ENCODE results near the gene LRRC38.

The LRRC38 gene

DNA sequence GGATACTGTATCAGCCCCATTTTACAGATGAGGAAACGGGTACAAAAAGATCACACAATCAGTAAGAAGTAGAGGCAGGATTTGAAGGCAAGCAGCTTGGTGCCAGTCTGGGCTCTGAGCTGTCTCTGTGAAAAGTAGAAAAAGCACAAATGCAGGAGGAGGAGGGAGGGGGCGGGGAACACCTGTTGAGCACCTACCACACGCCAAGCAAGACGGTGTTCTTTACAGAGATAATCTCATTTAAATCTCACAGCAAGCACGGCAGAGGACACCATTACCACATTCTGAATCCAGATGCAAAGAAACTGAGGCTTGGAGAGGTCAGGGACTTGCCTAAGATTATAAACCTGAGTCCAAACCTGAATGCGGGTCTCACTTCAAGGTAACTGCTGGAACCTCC lies 3.3 kb downstream of the LRRC38 start:
- TF ChIP-seq, protein P1, sequence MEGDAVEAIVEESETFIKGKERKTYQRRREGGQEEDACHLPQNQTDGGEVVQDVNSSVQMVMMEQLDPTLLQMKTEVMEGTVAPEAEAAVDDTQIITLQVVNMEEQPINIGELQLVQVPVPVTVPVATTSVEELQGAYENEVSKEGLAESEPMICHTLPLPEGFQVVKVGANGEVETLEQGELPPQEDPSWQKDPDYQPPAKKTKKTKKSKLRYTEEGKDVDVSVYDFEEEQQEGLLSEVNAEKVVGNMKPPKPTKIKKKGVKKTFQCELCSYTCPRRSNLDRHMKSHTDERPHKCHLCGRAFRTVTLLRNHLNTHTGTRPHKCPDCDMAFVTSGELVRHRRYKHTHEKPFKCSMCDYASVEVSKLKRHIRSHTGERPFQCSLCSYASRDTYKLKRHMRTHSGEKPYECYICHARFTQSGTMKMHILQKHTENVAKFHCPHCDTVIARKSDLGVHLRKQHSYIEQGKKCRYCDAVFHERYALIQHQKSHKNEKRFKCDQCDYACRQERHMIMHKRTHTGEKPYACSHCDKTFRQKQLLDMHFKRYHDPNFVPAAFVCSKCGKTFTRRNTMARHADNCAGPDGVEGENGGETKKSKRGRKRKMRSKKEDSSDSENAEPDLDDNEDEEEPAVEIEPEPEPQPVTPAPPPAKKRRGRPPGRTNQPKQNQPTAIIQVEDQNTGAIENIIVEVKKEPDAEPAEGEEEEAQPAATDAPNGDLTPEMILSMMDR (IDR thresholded peaks at IDR 0.05; ENCODE audit: insufficient read depth, low read length, poor library complexity, severe bottlenecking), result no peak
- Histone ChIP-seq H3K36me3 (ENCODE audit: control insufficient read depth, insufficient read depth, low read length) (no peaks in the 10 kb centered on the region), H3K27me3 (replicated peaks; ENCODE audit: control insufficient read depth, insufficient read depth, low read length) (no peaks in the 10 kb centered on the region; the same call in 1 of the 2 replicates), H3K4me3 (replicated peaks; ENCODE audit: low read depth, low read length) (no peak overlapping the region)
- no peak for DNase-seq (ENCODE audit: extremely low read depth, insufficient read length)

GRCh38 chr1:13507075-13507474 lies 6.7 kb downstream of the LRRC38 start:
- no peak for DNase-seq (ENCODE audit: extremely low read depth, insufficient read length)

GRCh38 chr1:13505020-13505419 lies 8.8 kb downstream of the LRRC38 start:
- Histone ChIP-seq H3K4me3 (replicated peaks; ENCODE audit: low read depth, low read length) (no peak overlapping the region), H3K27me3 (replicated peaks; ENCODE audit: control insufficient read depth, insufficient read depth, low read length) (peaks cover 1% of the 10 kb centered on the region), H3K36me3 (ENCODE audit: control insufficient read depth, insufficient read depth, low read length) (no peaks in the 10 kb centered on the region)
- DNase-seq (ENCODE audit: extremely low read depth, insufficient read length), result no peak
- TF ChIP-seq, protein P1 (IDR thresholded peaks at IDR 0.05; ENCODE audit: insufficient read depth, low read length, poor library complexity, severe bottlenecking), result no peak

More at GRCh38 chr1:13507075-13507474, 6.7 kb downstream of the LRRC38 start:
- Histone ChIP-seq H3K27me3 (replicated peaks; ENCODE audit: control insufficient read depth, insufficient read depth, low read length) (no peaks in the 10 kb centered on the region; the same call in 1 of the 2 replicates), H3K36me3 (ENCODE audit: control insufficient read depth, insufficient read depth, low read length) (no peaks in the 10 kb centered on the region), H3K4me3 (replicated peaks; ENCODE audit: low read depth, low read length) (no peak overlapping the region)
- TF ChIP-seq, protein P1 (IDR thresholded peaks at IDR 0.05; ENCODE audit: insufficient read depth, low read length, poor library complexity, severe bottlenecking), result no peak

- no peak for DNase-seq (ENCODE audit: extremely low read depth, insufficient read length)
- TF ChIP-seq, protein P1 (IDR thresholded peaks at IDR 0.05; ENCODE audit: insufficient read depth, low read length, poor library complexity, severe bottlenecking), result no peak
- H3K27me3 ChIP-seq (replicated peaks; ENCODE audit: control insufficient read depth, insufficient read depth, low read length), result peaks cover 1% of the 10 kb centered on the region
- no peaks in the 10 kb centered on the region for H3K36me3 ChIP-seq (ENCODE audit: control insufficient read depth, insufficient read depth, low read length)
- H3K4me3 ChIP-seq (replicated peaks; ENCODE audit: low read depth, low read length), result no peak overlapping the region
Measured at GRCh38 chr1:13500806-13501205, 13.0 kb downstream of the LRRC38 start.

DNA sequence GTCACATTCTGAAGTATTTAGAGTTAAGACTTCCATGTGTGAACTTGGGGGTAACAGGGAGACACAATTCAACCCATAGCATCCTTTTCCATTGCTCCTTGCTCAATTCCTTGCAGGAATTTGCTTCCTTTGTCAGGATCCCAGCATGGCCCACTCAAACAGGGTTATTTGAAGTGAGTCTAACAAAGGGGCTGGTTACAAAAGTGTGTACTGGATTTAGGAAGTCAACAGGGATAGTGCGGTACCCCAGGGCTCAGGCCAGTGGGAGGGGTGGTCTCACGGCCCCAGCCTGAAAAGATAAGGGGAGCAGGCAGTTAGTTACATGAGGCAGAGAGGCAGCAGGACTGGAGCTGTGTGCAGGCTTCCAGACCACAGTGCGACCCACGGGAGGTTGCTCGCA lies 14.4 kb downstream of the LRRC38 start:
- Histone ChIP-seq H3K36me3 (ENCODE audit: control insufficient read depth, insufficient read depth, low read length) (no peaks in the 10 kb centered on the region), H3K4me3 (replicated peaks; ENCODE audit: low read depth, low read length) (no peak overlapping the region), H3K27me3 (replicated peaks; ENCODE audit: control insufficient read depth, insufficient read depth, low read length) (peaks cover 1% of the 10 kb centered on the region; the same call in 1 of the 2 replicates)
- TF ChIP-seq, protein P1 (IDR thresholded peaks at IDR 0.05; ENCODE audit: insufficient read depth, low read length, poor library complexity, severe bottlenecking), result no peak
- no peak for DNase-seq (ENCODE audit: extremely low read depth, insufficient read length)

- Histone ChIP-seq H3K4me3 (replicated peaks; ENCODE audit: low read depth, low read length) (no peak overlapping the region), H3K36me3 (ENCODE audit: control insufficient read depth, insufficient read depth, low read length) (no peaks in the 10 kb centered on the region), H3K27me3 (replicated peaks; ENCODE audit: control insufficient read depth, insufficient read depth, low read length) (peaks cover 1% of the 10 kb centered on the region; the same call in 1 of the 2 replicates)
- TF ChIP-seq, protein P1 (IDR thresholded peaks at IDR 0.05; ENCODE audit: insufficient read depth, low read length, poor library complexity, severe bottlenecking), result no peak
- no peak for DNase-seq (ENCODE audit: extremely low read depth, insufficient read length)
Measured at GRCh38 chr1:13498553-13498952, 15.2 kb downstream of the LRRC38 start.

Measured in GM06990 (cell line).